ENCODE data around the gene CD27.
"Not testable (repeated sequence)": the region's sequence is repeated elsewhere in the genome, so short reads cannot be mapped to it uniquely, and the experiment has no call there.

Gene CD27

DNA sequence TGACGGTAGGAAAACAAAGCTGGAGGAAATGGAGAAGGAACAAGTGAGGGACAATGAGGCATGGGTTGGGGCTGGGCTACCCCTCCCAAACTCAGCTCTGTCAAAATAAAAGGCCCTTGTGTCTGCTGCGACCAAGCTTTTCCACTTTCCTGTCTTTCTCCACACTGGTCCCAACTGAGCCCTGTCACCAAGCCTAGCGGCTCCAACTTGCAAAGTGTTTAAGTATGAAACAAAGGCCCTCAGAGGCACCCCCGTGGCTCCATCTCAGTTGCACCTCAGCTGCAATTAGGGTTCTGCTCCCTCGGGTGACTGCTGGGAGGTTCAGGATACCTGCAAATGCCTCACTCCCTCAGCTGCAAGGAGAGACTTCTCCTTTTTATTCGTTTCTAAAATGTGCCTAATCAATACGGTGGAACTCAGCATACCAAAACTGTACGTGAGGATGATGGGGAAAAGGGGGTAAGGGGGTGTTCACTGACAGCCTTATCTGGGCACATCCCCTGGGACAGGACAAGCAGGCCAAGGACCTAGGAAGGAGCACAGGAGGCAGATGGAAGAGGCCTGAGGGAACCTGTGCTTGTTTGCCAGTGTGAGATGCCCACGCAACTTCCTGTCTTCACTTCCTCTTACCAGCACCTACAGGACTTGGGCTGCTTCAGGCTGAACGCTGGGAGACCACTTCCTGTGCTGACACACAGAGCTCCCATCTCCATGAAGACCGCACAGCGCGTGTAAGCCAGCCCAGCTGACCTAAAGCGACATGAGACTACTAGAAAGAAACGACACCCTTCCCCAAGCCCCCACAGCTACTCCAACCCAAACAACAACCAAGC lies 16.9 kb downstream of the CD27 start:
- DNase-seq, result peak; percentile 97

DNA sequence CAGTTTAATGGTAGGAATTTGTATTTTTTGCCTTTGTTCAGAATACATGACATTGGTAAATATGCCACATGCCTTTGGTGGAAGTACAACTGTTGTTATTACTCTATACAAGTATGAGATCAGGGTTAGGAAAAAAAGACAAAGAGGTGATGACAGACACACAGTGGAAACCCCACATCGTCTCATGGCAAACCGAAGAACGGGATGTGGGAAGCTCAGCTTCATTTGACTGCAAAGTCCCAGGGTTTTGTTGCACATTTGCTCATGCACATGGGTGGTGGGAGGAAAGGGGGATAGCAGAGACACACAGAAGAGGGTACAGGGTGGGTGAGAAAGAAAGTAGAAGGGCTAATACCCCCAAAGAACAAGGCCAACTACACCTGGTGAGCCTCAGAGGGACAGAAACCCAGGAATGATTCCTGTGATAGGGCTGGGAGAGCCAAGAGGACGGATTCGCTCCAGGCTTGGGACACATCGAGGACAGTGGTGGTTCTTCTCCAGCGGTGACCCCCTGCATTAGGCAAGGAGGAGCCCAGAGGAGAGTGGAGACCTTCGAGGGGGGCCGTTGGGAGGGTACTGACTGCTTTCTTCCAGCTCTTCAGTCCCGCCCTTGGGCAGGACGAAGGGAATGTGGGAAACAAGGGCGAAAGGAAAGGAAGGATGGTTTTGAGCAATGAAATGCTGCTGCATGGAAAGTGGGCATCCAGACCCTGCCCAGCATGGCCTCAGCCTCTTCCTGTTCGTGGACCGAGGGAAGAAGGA lies 17.7 kb downstream of the CD27 start:
- DNase-seq, result no peak

DNA sequence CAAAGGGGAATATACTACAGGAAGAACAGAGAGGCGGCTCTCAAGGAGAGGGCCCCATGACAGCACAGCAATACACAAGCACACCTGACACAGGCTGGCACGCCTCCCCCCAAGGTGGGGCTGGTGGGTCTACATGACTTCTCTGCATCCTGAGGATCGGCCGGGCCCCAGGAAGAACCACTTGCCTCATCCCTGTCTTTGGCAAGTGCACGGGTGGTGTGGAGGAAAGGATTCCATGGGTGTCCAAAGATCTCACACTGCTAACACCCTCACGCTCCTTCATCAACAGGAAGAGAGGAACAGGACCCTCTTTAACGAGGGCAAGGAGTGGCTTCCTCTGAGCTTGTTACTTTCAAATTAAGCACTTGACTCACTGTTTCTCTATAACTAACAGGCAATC lies 18.5 kb downstream of the CD27 start:
- DNase-seq, result no peak

DNA sequence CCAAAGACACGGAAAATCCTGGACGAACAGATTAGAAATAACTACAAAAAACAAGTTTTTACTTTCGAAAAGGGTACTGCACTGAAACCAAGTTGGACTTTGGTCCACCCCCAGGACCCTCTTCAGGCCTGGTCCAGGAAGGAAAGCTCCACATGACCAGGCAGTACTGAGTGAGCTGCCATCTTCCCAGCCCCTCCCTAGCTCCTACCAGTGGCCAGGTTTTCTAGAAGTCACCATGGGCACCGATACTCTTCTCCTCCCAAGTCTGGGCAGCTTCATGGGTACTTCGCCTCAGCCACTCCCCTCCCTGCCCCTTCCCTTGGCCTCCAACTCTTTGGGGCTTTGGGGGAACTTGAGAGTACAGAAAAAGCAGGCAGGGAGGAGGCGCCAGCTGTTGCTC lies 19.1 kb downstream of the CD27 start:
- DNase-seq, result no peak

DNA sequence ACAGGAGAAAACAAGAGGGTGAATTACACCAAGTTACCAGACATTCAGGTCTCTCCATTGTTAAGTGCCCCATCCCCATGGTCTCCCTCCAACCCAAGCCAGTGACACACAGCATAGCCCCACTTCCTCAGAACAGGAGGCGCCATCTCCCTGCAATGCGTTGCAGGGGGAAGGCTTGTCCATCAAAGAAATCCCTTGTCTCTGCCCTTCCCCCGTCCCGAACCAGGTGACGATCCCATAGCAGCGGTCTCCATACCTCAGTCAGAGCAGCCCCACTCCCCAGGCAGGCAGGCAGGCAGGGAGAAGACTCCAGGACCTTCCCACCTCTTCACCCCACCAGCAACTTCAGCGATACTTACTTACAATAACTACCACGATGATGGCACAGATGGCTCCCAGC lies 19.8 kb downstream of the CD27 start:
- no peak for DNase-seq

DNA sequence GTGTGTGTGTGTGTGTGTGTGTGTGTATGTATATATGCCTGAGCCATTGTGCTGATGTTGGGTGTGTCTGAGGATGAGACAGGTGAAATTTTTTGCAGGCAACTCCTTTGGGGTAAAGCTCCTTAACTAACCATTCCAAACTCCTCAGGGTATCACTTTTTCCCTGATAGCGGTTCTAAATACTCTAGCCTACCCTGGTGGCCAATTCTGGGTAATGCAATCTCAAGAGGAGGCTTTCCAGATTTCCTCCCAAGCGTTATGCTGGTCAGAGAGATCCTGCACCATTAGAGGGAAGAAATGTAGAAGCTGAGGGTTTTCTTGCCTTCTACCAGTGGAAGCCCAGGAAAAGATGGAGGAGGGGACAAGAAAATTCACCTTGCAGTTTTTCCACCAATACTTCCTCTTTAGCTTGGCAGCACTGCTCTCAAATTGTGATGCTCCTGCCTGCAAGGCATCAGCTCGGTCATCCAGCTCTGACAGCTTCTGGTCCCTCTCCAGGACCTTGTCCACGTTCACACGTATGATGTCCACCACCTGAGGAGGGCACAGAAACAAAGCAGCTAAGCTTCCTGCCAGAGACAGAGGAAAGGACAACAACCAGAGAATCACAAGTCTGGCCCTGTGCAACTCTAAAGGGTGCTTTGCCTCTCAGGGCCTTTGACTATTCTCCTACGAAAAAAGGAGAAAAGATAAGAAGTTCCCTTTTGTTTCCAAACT lies 20.9 kb downstream of the CD27 start:
- DNase-seq, result peak; percentile 15

DNA sequence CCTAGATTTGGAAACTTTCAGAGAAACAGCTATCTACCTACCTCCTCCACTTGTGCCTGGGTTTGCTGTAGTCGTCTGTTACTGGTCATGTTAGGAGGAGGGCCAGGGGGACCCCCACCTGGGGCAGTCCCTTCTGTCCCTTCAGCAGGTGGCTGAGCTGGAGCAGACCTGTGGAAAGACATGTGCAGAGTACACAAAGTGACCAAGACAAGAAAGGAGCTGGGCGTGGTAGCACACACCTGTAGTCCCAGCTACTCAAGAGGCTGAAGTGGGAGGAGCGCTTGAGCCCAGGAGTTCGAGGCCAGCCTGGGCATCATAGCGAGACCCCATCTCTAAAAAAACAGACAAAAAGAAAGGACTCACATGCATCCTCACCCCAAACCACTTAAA lies 21.4 kb downstream of the CD27 start:
- no peak for DNase-seq

DNA sequence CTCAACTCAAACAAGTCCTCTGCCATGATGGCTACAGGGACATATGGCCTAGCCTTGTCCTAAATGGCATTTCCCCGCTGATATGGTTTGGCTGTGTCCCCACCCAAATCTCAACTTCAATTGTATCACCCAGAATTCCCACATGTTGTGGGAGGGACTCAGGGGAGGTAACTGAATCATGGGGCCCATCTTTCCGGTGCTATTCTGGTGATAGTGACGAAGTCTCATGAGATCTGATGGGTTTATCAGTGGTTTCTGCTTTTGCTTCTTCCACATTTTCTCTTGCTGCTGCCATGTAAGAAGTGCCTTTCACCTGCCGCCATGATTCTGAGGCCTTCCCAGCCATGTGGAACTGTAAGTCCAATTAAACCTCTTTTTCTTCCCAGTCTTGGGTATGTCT lies 22.0 kb downstream of the CD27 start:
- DNase-seq, result not testable (repeated sequence)

DNA sequence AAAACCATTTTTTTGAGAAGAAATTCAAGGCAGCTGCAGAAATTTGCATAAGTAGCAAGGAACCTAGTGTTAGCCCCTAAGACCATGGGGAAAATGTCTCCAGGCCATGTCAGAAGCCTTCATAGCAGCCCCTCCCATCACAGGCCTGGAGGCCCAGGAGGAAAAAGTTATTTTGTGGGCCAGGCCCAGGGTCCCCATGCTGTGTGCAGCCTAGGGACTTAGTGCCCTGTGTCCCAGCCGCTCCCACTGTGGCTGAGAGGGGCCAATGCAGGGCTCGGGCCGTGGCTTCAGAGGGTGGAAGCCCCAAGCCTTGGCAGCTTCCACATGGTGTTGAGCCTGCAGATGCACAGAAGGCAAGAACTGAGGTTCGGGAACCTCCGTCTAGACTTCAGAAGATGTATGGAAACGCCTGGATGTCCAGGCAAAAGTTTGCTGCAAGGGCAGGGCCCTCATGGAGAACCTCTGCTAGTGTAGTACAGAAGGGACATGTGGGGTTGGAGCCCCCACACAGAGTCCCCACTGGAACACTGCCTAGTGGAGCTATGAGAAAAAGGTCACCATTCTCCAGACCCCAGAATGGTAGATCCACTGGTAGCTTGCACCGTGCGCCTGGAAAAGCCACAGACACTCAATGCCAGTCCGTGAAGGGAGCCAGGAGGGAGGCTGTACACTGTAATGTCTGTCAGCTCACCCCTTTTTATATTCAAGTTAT lies 23.0 kb downstream of the CD27 start:
- DNase-seq, result not testable (repeated sequence)

DNA sequence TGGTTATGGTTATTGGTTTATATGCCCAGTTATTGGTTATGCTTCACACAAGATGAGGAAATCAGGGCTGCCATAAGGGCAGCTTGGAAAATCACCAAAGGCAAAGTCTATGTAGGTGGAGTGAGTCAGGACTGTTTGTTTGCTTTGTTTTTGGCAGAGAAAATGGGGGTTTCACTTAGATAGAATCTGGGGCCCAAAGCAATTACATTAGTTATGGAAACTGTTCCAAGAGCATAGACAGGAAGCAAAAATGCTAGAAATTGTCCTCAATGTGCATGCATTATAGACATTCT lies 23.5 kb downstream of the CD27 start:
- DNase-seq, result no peak

DNA sequence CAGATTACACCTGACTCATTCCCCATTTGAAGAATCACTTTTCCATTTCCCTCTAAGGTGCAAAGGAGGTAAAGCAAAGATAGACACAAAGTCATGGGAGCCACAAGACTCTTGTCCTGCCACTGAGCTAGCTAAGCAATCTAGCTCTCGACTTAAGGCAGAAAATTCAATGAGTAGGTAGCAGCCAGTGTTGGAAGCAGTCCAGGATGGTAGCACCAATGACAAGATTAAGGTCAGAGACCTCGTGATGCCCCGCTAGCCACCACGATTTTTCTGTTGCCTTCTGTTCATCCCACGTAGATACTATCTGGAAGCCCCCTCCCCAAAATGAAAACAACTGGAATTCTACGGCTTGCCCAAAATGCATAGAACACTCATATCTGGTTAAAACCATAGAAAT lies 24.3 kb downstream of the CD27 start:
- DNase-seq, result no peak

DNA sequence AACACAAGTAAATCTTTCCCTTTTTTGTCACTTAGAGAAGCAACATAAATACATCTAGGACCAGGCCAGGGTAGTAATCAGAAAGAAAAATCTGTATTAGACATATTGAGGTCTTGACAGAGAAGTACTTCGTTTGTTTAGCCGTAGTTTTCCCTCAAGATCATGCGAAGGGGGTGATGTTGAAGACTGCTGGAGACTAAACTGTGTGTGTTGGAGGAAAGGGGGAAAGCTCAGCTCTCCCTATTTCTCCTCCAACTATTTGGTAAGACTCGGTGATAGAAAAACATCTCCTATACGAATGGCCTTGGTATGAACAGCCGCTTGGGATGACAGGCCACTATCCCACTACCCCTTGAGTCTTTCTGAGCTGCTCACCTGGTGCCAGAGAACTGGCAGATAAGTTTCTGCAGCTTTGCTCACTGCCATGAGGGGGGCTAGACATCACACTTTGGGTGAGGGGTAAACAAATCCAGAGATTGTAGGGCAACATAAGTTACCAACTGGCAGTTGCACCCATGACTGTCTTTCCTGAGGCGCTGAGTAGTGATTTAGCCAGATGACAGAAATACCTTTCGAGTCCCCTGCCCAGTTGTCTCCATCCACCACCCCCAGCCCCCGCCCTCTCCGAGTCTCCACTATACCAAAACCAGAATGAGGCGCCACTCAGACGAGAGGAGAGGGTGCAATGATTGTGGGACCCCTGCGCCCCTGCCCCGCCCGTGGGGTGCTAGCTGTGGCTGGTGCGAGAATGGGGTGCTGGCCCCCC lies 25.0 kb downstream of the CD27 start:
- DNase-seq, result no peak

DNA sequence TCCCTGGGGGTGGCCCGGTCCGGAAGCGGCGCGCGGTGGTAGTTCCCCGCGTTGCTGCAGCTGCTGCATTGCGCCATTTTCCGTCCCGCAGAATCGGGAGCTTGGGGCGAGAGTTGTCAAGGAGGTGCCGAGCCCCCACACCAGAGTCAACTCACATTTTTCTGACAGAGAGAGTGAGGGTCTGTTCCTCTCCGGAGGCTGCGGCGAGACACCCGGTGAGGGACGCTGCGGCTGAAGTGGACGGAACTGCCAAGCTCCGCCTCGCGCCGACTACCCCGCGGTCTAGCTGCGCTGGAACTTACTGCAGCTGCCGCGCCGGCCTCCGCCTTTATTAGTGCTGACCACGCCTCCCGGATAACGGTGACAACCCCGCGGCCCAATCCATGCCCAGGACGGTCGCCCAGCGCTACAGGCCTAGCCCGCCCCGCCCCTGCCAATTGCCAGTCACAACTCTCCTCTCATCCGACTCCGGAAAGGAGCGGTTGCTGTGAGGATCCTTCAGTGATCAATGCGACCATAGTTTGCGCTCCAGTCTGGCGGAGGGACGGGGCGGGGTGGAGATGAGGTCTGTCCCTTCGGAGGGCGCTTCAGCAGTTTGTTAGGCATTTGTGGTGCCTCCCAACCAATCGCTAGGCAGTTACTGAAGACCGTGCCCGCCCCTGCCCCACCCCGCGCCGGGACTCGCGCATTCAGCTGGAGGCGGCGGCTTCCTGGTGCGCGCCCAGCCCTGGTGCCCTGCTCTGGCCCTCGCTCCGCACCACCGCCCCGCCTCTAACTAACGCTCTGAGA lies 25.8 kb downstream of the CD27 start, which contains the start of gene VAMP1:
VAMP1 (minus strand) TSS at position 303 of the 789 bp plus-strand sequence; CDS start at position 157, 146 bp downstream.
- peak; percentile 91 for DNase-seq

DNA sequence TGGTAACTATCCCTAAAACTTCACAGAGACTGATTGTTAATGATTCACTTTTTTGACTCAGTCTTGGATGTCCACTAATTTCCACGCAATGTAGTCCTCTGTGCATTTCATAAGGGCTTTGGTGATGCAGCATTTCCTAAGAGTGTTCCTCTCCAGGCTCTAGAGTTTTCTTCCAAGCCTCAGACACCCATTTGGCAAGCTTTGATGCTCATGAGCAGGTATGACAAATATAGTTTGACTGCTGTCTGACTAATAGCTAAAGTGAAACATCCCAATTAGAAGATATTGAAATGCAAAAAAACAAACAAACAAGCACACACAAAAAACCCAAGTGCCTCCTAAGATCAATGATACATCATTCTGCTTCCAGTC lies 27.2 kb downstream of the CD27 start:
- DNase-seq, result no peak

DNA sequence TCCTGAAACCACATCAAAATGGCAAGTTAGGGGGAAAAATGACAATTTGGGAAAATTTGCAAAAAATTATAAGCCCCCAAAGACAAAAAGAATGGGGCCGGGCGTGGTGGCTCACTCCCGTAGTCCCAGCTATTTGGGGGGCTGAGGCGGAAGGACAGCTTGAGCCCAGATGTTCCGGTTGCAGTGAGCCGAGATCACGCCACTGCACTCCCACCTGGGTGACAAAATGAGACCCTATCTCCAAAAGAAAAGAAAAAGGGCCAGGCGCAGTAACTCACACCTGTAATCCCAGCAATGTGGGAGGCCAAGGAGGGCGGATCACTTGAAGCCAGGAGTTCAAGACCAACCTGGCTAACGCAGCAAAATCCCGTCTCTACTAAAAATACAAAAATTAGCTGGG lies 27.7 kb downstream of the CD27 start:
- no peak for DNase-seq

DNA sequence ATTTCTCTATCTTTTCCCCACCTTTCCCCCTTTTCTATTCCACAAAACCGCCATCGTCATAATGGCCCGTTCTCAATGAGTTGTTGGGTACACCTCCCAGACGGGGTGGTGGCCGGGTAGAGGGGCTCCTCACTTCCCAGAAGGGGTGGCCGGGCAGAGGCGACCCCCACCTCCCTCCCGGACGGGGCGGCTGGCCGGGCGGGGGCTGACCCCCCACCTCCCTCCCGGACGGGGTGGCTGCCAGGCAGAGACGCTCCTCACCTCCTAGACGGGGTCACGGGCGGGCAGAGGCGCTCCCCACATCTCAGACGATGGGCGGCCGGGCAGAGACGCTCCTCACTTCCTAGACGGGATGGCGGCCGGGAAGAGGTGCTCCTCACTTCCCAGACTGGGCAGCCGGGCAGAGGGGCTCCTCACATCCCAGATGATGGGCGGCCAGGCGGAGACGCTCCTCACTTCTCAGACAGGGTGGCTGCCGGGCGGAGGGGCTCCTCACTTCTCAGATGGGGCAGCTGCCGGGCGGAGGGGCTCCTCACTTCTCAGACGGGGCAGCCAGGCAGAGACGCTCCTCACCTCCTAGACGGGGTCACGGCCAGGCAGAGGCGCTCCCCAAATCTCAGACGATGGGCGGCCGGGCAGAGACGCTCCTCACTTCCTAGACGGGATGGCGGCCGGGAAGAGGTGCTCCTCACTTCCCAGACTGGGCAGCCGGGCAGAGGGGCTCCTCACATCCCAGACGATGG lies 30.6 kb downstream of the CD27 start:
- not testable (repeated sequence) for DNase-seq

DNA sequence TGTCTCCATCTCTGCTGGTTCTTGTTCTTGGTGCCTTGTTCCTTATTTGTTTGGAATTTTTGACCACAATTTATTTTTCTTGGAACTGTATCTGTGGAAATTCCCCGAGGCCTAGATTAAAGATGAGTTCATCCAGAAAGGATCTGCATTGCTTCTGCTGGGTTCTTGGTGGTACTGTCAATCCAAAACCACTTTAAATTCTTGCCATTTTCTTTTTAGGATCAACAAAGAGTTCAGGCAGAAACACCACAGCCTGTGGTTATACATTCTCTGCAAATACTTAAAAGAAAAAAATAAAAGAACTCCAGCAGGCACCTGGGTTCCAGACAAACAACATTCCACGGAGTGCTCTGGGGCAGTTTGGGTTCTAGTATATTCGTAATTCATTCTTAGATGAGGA lies 31.7 kb downstream of the CD27 start:
- DNase-seq, result no peak

DNA sequence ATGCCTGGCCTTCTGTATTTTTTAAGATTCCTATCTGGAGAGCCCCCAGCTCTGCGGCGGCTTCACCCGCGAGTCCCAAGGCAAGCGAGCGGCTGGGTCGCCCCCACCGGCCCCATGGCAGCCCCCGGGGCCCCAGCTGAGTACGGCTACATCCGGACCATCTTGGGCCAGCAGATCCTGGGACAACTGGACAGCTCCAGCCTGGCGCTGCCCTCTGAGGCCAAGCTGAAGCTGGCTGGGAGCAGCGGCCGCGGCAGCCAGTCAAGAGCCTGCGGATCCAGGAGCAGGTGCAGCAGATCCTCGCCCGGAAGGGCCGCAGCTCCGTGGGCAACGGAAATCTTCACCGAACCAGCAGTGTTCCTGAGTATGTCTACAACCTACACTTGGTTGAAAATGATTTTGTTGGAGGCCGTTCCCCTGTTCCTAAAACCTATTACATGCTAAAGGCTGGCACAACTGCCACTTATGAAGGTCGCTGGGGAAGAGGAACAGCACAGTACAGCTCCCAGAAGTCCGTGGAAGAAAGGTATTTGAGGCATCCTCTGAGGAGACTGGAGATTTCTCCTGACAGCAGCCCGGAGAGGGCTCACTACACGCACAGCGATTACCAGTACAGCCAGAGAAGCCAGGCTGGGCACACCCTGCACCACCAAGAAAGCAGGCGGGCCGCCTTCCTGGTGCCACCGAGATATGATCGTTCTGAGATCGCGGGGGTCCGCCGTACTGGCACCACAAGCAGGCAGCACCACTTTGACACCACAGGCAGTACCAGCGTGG lies 33.0 kb downstream of the CD27 start:
- not testable (repeated sequence) for DNase-seq

DNA sequence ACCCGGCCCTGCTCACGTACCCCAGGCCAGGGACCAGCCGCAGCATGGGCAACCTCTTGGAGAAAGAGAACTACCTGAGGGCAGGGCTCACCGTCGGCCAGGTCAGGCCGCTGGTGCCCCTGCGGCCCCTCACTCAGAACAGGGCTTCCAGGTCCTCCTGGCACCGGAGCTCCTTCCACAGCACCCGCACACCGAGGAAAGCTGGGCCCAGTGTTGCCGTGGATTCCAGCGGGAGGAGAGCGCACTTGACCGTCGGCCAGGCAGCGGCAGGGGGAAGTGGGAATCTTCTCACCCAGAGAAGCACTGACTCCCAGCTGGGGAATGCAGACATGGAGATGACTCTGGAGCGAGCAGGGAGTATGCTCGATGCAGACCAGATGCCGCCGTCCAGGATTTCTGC lies 33.7 kb downstream of the CD27 start:
- no peak for DNase-seq

DNA sequence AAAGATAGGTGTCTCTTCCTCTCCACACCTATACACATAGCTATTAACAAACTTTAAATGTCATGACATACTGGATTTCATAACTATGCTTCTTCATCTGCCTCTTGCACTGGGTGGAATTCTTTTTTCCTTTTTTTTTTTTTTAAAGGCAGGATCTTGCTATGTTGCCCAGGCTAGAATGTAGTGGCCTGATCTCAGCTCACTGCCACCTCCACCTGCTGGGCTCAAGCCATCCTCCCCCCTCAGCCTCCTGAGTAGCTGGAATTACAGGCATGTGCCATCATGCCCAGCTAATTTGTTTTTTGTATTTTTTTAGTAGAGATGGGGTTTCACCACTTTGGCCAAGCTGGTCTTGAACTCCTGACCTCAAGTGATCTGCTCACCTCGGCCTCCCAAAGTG lies 43.5 kb downstream of the CD27 start:
- no peak for DNase-seq

Data from GF-D8 (cell line).